AG10803 (cell line): Measurements from ENCODE around the gene CLSTN2.

Experiments
- DNase-seq: peaks from one replicate; pipeline ENCODE4 v3.0.0; 2010; ENCODE audit warnings: low read depth
- H3K4me3 ChIP-seq: 2 replicates; pipeline ENCODE4 v1.5.1; 2011; ENCODE audit warnings: mild to moderate bottlenecking, low read length, control low read depth
- TF ChIP-seq, protein P1 (sequence below): conservative IDR thresholded peaks from 2 replicates; pipeline ENCODE4 v1.5.1; 2011; ENCODE audit warnings: mild to moderate bottlenecking, low read length, control low read depth, inconsistent platforms

Gene CLSTN2

DNA sequence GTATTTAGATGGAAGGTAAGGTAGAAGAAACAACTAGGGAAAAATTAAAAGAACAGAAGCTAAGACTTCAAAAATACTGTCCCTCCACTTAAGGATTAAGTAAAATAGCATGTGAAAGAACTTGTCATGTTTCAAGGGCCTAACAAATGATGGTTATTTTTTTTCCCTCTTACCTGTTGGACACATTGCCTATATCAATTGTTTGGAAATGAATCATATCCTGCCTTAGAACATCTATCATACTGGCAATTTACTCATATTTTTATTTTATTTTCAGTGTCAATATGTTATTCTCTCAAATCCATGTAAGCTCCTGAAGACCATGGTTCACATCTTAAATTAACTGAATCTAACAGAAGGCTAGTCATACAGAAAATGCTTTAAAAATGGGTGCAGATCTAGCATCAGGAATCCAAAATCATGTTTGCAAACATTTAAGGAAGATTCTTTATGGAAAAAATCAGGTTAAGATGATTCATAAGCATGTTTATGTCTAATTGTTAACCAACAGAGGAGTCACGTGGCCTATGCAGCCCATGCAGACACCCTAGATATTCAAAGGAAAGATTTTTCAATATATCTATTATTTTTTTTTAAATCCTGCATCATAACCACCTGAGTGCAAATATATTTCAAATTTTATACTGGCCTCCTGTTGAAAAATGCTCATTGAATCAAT is 607.1 kb downstream of the CLSTN2 start:
- no peak for DNase-seq

GRCh38 chr3:140545197-140545596 is 610.2 kb downstream of the CLSTN2 start:
- no peak overlapping the region for H3K4me3 ChIP-seq
- no peak for DNase-seq
- TF ChIP-seq, protein P1, sequence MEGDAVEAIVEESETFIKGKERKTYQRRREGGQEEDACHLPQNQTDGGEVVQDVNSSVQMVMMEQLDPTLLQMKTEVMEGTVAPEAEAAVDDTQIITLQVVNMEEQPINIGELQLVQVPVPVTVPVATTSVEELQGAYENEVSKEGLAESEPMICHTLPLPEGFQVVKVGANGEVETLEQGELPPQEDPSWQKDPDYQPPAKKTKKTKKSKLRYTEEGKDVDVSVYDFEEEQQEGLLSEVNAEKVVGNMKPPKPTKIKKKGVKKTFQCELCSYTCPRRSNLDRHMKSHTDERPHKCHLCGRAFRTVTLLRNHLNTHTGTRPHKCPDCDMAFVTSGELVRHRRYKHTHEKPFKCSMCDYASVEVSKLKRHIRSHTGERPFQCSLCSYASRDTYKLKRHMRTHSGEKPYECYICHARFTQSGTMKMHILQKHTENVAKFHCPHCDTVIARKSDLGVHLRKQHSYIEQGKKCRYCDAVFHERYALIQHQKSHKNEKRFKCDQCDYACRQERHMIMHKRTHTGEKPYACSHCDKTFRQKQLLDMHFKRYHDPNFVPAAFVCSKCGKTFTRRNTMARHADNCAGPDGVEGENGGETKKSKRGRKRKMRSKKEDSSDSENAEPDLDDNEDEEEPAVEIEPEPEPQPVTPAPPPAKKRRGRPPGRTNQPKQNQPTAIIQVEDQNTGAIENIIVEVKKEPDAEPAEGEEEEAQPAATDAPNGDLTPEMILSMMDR = no peak

More for the DNA sequence above, 607.1 kb downstream of the CLSTN2 start:
- no peak overlapping the region for H3K4me3 ChIP-seq
- TF ChIP-seq, protein P1 = no peak

- H3K4me3 ChIP-seq = no peak overlapping the region
- TF ChIP-seq, protein P1 = no peak
- DNase-seq = peak; percentile 45
These were observed 610.8 kb downstream of the CLSTN2 start for GRCh38 chr3:140545756-140546155.

GRCh38 chr3:140546649-140547048 is 611.7 kb downstream of the CLSTN2 start:
- TF ChIP-seq, protein P1 = no peak
- no peak overlapping the region for H3K4me3 ChIP-seq
- DNase-seq = no peak

DNA sequence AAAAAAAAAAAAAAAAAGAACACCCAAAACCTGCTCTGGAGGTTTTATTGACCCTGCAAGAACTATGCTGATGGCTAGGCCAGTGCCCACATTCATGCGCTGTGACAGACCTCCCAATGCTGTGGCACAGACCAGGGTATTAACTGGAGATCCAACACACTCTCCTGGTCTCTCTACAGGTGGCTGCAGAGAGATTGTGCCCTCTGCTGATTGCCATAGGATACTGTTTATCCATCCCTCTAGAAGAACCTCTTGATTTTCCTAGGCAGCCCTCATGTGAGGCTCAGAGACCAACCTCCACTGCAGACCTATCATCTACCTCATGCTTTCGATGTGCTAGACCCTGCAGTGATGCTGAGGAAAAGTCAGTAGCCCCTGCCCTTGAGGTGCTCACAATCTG is 617.4 kb downstream of the CLSTN2 start:
- no peak overlapping the region for H3K4me3 ChIP-seq
- no peak for DNase-seq
- TF ChIP-seq, protein P1 = no peak

GRCh38 chr3:140552898-140553297 is 617.9 kb downstream of the CLSTN2 start:
- DNase-seq = peak; percentile 2
- TF ChIP-seq, protein P1 = peak; percentile 5; the same call in 1 of the 2 replicates
- no peak overlapping the region for H3K4me3 ChIP-seq

- H3K4me3 ChIP-seq = no peak overlapping the region
- TF ChIP-seq, protein P1 = no peak
- DNase-seq = no peak
These were observed 618.6 kb downstream of the CLSTN2 start for GRCh38 chr3:140553591-140553990.
